GM12878 (cell line): ENCODE results near the gene DVL2. TPM values are rescaled to one million over a fixed set of nuclear protein-coding genes. Genes with fewer than 3 reads are reported as not detected.

Source experiments
- ATAC-seq: fragments of 200-7000 bp; cut with Tn5 transposase; 3 replicates; pipeline ENCODE4 v1.9.1; 2020; ENCODE audit warnings: mild to moderate bottlenecking, moderate library complexity
- BruUV-seq: library from RNA; stranded (reverse); fragments of 400-500 nt; replicated peaks from 2 replicates; lab custom pipeline; 2021; lab: Mats Ljungman, UMichigan
- CTCF ChIA-PET: fragments of 300-600 bp; sonication (Branson Sonifier 250); formaldehyde crosslinking; extraction: SDS; loops from one replicate; lab custom pipeline; 2021; ENCODE audit warnings: inconsistent platforms; lab: Yijun Ruan, JAX
- POLR2A ChIA-PET: fragments of 350-600 bp; formaldehyde crosslinking; extraction: SDS; loops from one replicate; lab custom pipeline; 2021; ENCODE audit warnings: inconsistent platforms; lab: Charles Lee
- RAD21 ChIA-PET: fragments of 300-600 bp; sonication (Branson Sonifier 250); formaldehyde crosslinking; loops from one replicate; lab custom pipeline; 2023; ENCODE audit warnings: antibody characterized with exemption; ENCODE audit not compliant: unreplicated experiment; lab: Charles Lee
- SMC1A ChIA-PET: fragments of 300-600 bp; sonication (Branson Sonifier 250); formaldehyde crosslinking; loops from one replicate; lab custom pipeline; 2023; ENCODE audit not compliant: unreplicated experiment, uncharacterized antibody; lab: Charles Lee
- DNase-seq: peaks from one replicate; pipeline ENCODE4 v3.0.0-alpha.2; 2011; ENCODE audit warnings: low read depth, low spot score
- FAIRE-seq: peaks from 3 replicates; lab custom pipeline; 2011; peaks lifted over from hg19 to GRCh38; lab: Jason Lieb, UNC
- H2AFZ ChIP-seq: 2 replicates; pipeline ENCODE4 v1.6.0; 2011; ENCODE audit warnings: low read depth, low read length, control low read depth; ENCODE audit not compliant: control insufficient read depth
- H3K27ac ChIP-seq: 2 replicates; pipeline ENCODE4 v1.5.1; 2011; ENCODE audit warnings: control low read depth; ENCODE audit not compliant: control insufficient read depth, insufficient read depth
- H3K27me3 ChIP-seq, 2 experiments: replicated peaks in 1 of 2; 2 replicates each; pipeline versions ENCODE4 v1.6.0 to v1.6.1; 2011; ENCODE audit warnings: low read length in 1 of 2; ENCODE audit not compliant: control insufficient read depth in 2 of 2, insufficient read depth in 2 of 2
- H3K36me3 ChIP-seq, 2 experiments: 2 replicates each; pipeline ENCODE4 v1.5.1; 2011; ENCODE audit warnings: low read length in 1 of 2; ENCODE audit not compliant: control insufficient read depth in 2 of 2, insufficient read depth in 2 of 2
- H3K4me1 ChIP-seq: 2 replicates; pipeline ENCODE4 v1.6.1; 2011; ENCODE audit warnings: mild to moderate bottlenecking, low read length, moderate library complexity, mixed read lengths; ENCODE audit not compliant: control insufficient read depth, insufficient read depth
- H3K4me2 ChIP-seq: 2 replicates; pipeline ENCODE4 v1.6.0; 2011; ENCODE audit warnings: control low read depth; ENCODE audit not compliant: control insufficient read depth, insufficient read depth
- H3K4me3 ChIP-seq: fragments of 200-600 bp; sonication (generic); 2 replicates; pipeline ENCODE4 v1.5.1; 2016
- H3K79me2 ChIP-seq: 2 replicates; pipeline ENCODE4 v1.6.0; 2011; ENCODE audit warnings: low read length; ENCODE audit not compliant: control insufficient read depth, insufficient read depth
- H3K9ac ChIP-seq: 2 replicates; pipeline ENCODE4 v1.8.0; 2011; ENCODE audit warnings: low read length, control low read depth, mixed read lengths; ENCODE audit not compliant: control insufficient read depth, insufficient read depth
- H3K9me3 ChIP-seq: replicated peaks from 3 replicates; pipeline ENCODE4 v1.5.1; 2011; ENCODE audit warnings: mild to moderate bottlenecking, low read length; ENCODE audit not compliant: control insufficient read depth, insufficient read depth
- H4K20me1 ChIP-seq: 2 replicates; pipeline ENCODE4 v1.6.0; 2011; ENCODE audit not compliant: control insufficient read depth, insufficient read depth
- EP300 ChIP-seq, 2 experiments: fragments of 150-350 bp in 1 of 2; IDR thresholded peaks; 2 replicates each; pipeline ENCODE4 v1.6.1; 2011 to 2012; ENCODE audit warnings: low read depth in 2 of 2, low read length in 2 of 2, borderline replicate concordance in 1 of 2, improper control_type of control experiment in 1 of 2, inconsistent platforms in 1 of 2; ENCODE audit not compliant: control insufficient read depth in 1 of 2
- GABPA ChIP-seq: IDR thresholded peaks from 2 replicates; pipeline ENCODE4 v1.6.1; 2014; ENCODE audit warnings: antibody characterized with exemption, low read depth, mild to moderate bottlenecking, inconsistent platforms
- HDAC6 ChIP-seq: fragments of 200-600 bp; sonication (generic); IDR thresholded peaks from one replicate; pipeline ENCODE4 v1.8.0; 2017; ENCODE audit warnings: antibody characterized with exemption; ENCODE audit not compliant: unreplicated experiment
- MXI1 ChIP-seq: fragments of 150-350 bp; IDR thresholded peaks from 2 replicates; pipeline ENCODE4 v1.6.1; 2011; ENCODE audit warnings: low read depth, mild to moderate bottlenecking, inconsistent platforms, low read length, improper control_type of control experiment
- MYB ChIP-seq: fragments of 150-350 bp; IDR thresholded peaks from 2 replicates; pipeline ENCODE4 v1.6.1; 2014; ENCODE audit warnings: mild to moderate bottlenecking, low read depth, low read length, borderline replicate concordance
- POLR2AphosphoS5 ChIP-seq: IDR thresholded peaks from 2 replicates; pipeline ENCODE4 v1.6.1; 2011; ENCODE audit warnings: mild to moderate bottlenecking, low read length, inconsistent platforms
- RB1 ChIP-seq: fragments of 450-650 bp; formaldehyde crosslinking; IDR thresholded peaks from 2 replicates; pipeline ENCODE4 v1.6.1; 2017; ENCODE audit warnings: mild to moderate bottlenecking, borderline replicate concordance
- TARDBP ChIP-seq: IDR thresholded peaks from 2 replicates; pipeline ENCODE4 v1.6.1; 2016; ENCODE audit warnings: borderline replicate concordance
- WGBS: methylation state at CpG from one replicate; pipeline ENCODE4 v1.1.6; 2016; ENCODE audit warnings: low lambda C conversion rate; ENCODE audit not compliant: insufficient replicate concordance, insufficient coverage; ENCODE audit errors: missing lambda C conversion rate; 5-methylcytosine and 5-hydroxymethylcytosine counted together
- in situ Hi-C: fragments of 300-500 bp; cut with MboI; formaldehyde crosslinking; loops from 9 replicates; pipeline ENCODE4 v1.14.3; 2018; ENCODE audit warnings: mixed read lengths
- intact Hi-C: fragments of 100-400 bp; cut with micrococcal nuclease; formaldehyde crosslinking; loops from one replicate; pipeline ENCODE4 v1.14.2; 2022; ENCODE audit not compliant: unreplicated experiment
- polyA plus RNA-seq, 11 experiments: library from polyadenylated mRNA; depleted of rRNA in 4 of 11; unstranded in 6 of 11; stranded (reverse) in 5 of 11; fragments of >200 nt; fragmentation: Nextera tagmentation in 4 of 11; fragmentation: Illumina TruSeq in 1 of 11; extraction: Ambion mirVana in 4 of 11; extraction: Trizol in 1 of 11; gene quantifications; 1 replicate in 1 of 11; 2 replicates in 10 of 11; pipeline versions ENCODE4 v1.2.1 to v1.2.3, GENCODE V29; 2011 to 2016; ENCODE audit warnings: inconsistent platforms in 2 of 11, missing spikeins in 2 of 11, low read depth in 1 of 11
- total RNA-seq, 4 experiments: library from RNA; depleted of rRNA in 3 of 4; stranded (reverse); fragments of >200 nt in 3 of 4; fragmentation: Illumina TruSeq in 1 of 4; extraction: Trizol in 1 of 4; gene quantifications; 2 replicates each; pipeline versions ENCODE4 v1.2.1 to v1.2.3, GENCODE V29; 2013 to 2021
- TF ChIP-seq, protein P1 (sequence below): IDR thresholded peaks from 2 replicates; pipeline ENCODE4 v1.6.1; 2012; ENCODE audit warnings: low read depth, low read length, improper control_type of control experiment
- TF ChIP-seq, protein P2 (sequence below), 3 experiments: IDR thresholded peaks in 2 of 3; conservative IDR thresholded peaks in 1 of 3; 2 replicates each; pipeline ENCODE4 v1.5.1; 2011; ENCODE audit warnings: low read depth in 3 of 3, low read length in 3 of 3, mild to moderate bottlenecking in 3 of 3, control low read depth in 2 of 3, moderate library complexity in 2 of 3, inconsistent platforms in 1 of 3, mixed read lengths in 1 of 3; ENCODE audit not compliant: control insufficient read depth in 2 of 3, insufficient read depth in 1 of 3; ENCODE audit errors: extremely low read depth in 1 of 3

DVL2 gene
- total and polyA plus RNA-seq, 10 of the 15 experiments (the other 5 are each of a cell fraction or from before 2014, with no cell fraction given) = 0.97 to 44.8 (median 23.2) TPM

DNA sequence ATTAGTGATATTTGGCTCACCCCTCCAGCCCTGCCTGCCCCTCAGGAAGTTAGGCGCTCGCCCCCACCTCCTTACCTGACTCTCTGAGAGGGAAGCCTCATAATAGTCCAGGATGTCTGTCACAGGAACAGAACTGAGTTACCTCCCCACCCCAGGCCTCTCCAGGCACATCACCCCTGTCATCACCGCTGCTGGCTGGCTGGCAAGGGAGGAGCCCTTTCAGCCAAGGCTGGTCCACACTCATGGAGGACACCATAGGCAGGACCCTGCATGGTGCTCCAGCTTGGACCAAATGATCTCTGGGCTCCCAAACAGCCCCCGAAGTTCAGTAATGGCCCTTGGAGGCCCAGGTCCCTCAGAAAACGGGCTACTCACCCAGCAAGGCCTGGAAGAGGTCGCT lies 16.2 kb downstream of the DVL2 start:
- intact Hi-C loops (no loop called here), in situ Hi-C loops (no loop called here)
- no peak overlapping the region for H3K4me2 ChIP-seq
- FAIRE-seq (no peak), DNase-seq (no peak), ATAC-seq (no peak)
- TF ChIP-seq GABPA (no peak), HDAC6 (no peak), MYB (no peak), TARDBP (no peak), POLR2AphosphoS5 (no peak), RB1 (no peak), EP300 (IDR thresholded peaks at IDR 0.05; ENCODE audit: borderline replicate concordance in 1 of 2, control insufficient read depth in 1 of 2, low read depth in 2 of 2, low read length in 2 of 2) (no peak), MXI1 (no peak)
- TF ChIP-seq, protein P1, sequence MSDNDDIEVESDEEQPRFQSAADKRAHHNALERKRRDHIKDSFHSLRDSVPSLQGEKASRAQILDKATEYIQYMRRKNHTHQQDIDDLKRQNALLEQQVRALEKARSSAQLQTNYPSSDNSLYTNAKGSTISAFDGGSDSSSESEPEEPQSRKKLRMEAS = no peak
- TF ChIP-seq, protein P2, sequence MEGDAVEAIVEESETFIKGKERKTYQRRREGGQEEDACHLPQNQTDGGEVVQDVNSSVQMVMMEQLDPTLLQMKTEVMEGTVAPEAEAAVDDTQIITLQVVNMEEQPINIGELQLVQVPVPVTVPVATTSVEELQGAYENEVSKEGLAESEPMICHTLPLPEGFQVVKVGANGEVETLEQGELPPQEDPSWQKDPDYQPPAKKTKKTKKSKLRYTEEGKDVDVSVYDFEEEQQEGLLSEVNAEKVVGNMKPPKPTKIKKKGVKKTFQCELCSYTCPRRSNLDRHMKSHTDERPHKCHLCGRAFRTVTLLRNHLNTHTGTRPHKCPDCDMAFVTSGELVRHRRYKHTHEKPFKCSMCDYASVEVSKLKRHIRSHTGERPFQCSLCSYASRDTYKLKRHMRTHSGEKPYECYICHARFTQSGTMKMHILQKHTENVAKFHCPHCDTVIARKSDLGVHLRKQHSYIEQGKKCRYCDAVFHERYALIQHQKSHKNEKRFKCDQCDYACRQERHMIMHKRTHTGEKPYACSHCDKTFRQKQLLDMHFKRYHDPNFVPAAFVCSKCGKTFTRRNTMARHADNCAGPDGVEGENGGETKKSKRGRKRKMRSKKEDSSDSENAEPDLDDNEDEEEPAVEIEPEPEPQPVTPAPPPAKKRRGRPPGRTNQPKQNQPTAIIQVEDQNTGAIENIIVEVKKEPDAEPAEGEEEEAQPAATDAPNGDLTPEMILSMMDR (IDR thresholded peaks at IDR 0.05 in 2 of 3, conservative IDR thresholded peaks at IDR 0.05 in 1 of 3; ENCODE audit: control insufficient read depth in 2 of 3, extremely low read depth in 1 of 3, insufficient read depth in 1 of 3, low read depth in 3 of 3, low read length in 3 of 3) = no peak
- SMC1A ChIA-PET = interaction anchor here (4.8 kb wide), 1 partner anchor 24 kb away, joined by 34 read pairs; the partner anchor contains the start of gene GABARAP
- H3K36me3 ChIP-seq = peaks cover 3 to 10% of the 10 kb centered on the region in 2 experiments; a peak in 3 of 4 replicates
- no peak overlapping the region for H3K9ac ChIP-seq
- H3K79me2 ChIP-seq = peaks cover 14% of the 10 kb centered on the region
- H2AFZ ChIP-seq = no peak overlapping the region
- no peaks in the 10 kb centered on the region for H3K9me3 ChIP-seq
- CTCF ChIA-PET = interaction anchor here (5.1 kb wide), 1 partner anchor 79 kb away, joined by 60 read pairs; no protein-coding TSS in a partner anchor
- POLR2A ChIA-PET = interaction anchor here (1.0 to 5.9 kb wide), 4 partner anchors 16 to 118 kb away, joined by 3 to 60 read pairs (median 36); partner anchors contain the start of genes ACAP1, CTDNEP1, DVL2 and ELP5
- WGBS = 71% methylated on average over 6 of the region's 6 CpGs
- H4K20me1 ChIP-seq = no peaks in the 10 kb centered on the region
- H3K4me1 ChIP-seq = peaks cover 22% of the 10 kb centered on the region
- no peak overlapping the region for H3K4me3 ChIP-seq
- RAD21 ChIA-PET = interaction anchor here (3.2 kb wide), 1 partner anchor 78 kb away, joined by 44 read pairs; no protein-coding TSS in a partner anchor
- no peak overlapping the region for H3K27ac ChIP-seq
- H3K27me3 ChIP-seq = no peaks in the 10 kb centered on the region
- BruUV-seq = no TSS peak
